H9 (cell line): ENCODE results near the gene UBAC1. TPM values are rescaled to one million over a fixed set of nuclear protein-coding genes. Genes with fewer than 3 reads are reported as not detected.

ENCODE experiments used
- DNase-seq: peaks from one replicate; pipeline ENCODE4 v3.0.0-alpha.2; 2017
- H2AFZ ChIP-seq: one replicate; pipeline ENCODE4 v1.6.1; 2013; ENCODE audit warnings: mild to moderate bottlenecking, low read length, control low read depth, moderate library complexity
- H2AK5ac ChIP-seq: 2 replicates; pipeline ENCODE4 v1.6.1; 2013; ENCODE audit warnings: low read length, control low read depth, mixed read lengths; ENCODE audit not compliant: insufficient read length
- H2BK120ac ChIP-seq: one replicate; pipeline ENCODE4 v1.6.1; 2013; ENCODE audit warnings: low read depth, mild to moderate bottlenecking, low read length, control low read depth, inconsistent platforms; ENCODE audit not compliant: poor library complexity, severe bottlenecking
- H2BK12ac ChIP-seq: 2 replicates; pipeline ENCODE4 v1.6.1; 2013; ENCODE audit warnings: low read length, control low read depth, mixed read lengths, low read depth; ENCODE audit not compliant: insufficient read length
- H2BK15ac ChIP-seq: 2 replicates; pipeline ENCODE4 v1.6.1; 2013; ENCODE audit warnings: low read depth, low read length, control low read depth
- H2BK20ac ChIP-seq: one replicate; pipeline ENCODE4 v1.6.1; 2013; ENCODE audit warnings: low read depth, mild to moderate bottlenecking, low read length, control low read depth, inconsistent platforms; ENCODE audit not compliant: poor library complexity, severe bottlenecking
- H2BK5ac ChIP-seq: 2 replicates; pipeline ENCODE4 v1.6.1; 2013; ENCODE audit warnings: low read length, control low read depth, mixed read lengths; ENCODE audit not compliant: insufficient read length
- H3K14ac ChIP-seq: 2 replicates; pipeline ENCODE4 v1.6.1; 2013; ENCODE audit warnings: low read length, control low read depth; ENCODE audit not compliant: insufficient read depth
- H3K18ac ChIP-seq: 2 replicates; pipeline ENCODE4 v1.6.1; 2013; ENCODE audit warnings: low read depth, mild to moderate bottlenecking, mixed read lengths, low read length, control low read depth; ENCODE audit not compliant: insufficient read length
- H3K23ac ChIP-seq: 2 replicates; pipeline ENCODE4 v1.6.1; 2013; ENCODE audit warnings: low read length, control low read depth, mixed read lengths, low read depth; ENCODE audit not compliant: insufficient read length
- H3K23me2 ChIP-seq: 2 replicates; pipeline ENCODE4 v1.6.1; 2013; ENCODE audit warnings: low read depth, mild to moderate bottlenecking, mixed read lengths, low read length, control low read depth; ENCODE audit not compliant: insufficient read length, poor library complexity, severe bottlenecking
- H3K27ac ChIP-seq: 2 replicates; pipeline ENCODE4 v1.5.1; 2013; ENCODE audit warnings: low read length, control low read depth, mixed read lengths, low read depth; ENCODE audit not compliant: insufficient read length
- H3K27me3 ChIP-seq: 2 replicates; pipeline ENCODE4 v1.6.1; 2013; ENCODE audit warnings: low read length, control low read depth, inconsistent platforms; ENCODE audit not compliant: insufficient read depth
- H3K4ac ChIP-seq: 2 replicates; pipeline ENCODE4 v1.6.1; 2013; ENCODE audit warnings: low read depth, mild to moderate bottlenecking, control low read depth, inconsistent platforms, low read length, moderate library complexity
- H3K4me1 ChIP-seq: 2 replicates; pipeline ENCODE4 v1.6.1; 2013; ENCODE audit warnings: low read length, control low read depth, inconsistent platforms; ENCODE audit not compliant: insufficient read depth
- H3K4me2 ChIP-seq: 2 replicates; pipeline ENCODE4 v1.6.1; 2013; ENCODE audit warnings: low read length, control low read depth, mixed read lengths; ENCODE audit not compliant: insufficient read length, insufficient read depth
- H3K56ac ChIP-seq: 2 replicates; pipeline ENCODE4 v1.6.1; 2013; ENCODE audit warnings: low read depth, mild to moderate bottlenecking, mixed read lengths, low read length, control low read depth; ENCODE audit not compliant: insufficient read length
- H3K79me1 ChIP-seq: 2 replicates; pipeline ENCODE4 v1.6.1; 2013; ENCODE audit warnings: low read depth, mild to moderate bottlenecking, moderate library complexity, low read length, control low read depth, inconsistent platforms; ENCODE audit not compliant: insufficient read depth, poor library complexity, severe bottlenecking
- H3K79me2 ChIP-seq: 2 replicates; pipeline ENCODE4 v1.6.1; 2013; ENCODE audit warnings: low read length, control low read depth, inconsistent platforms; ENCODE audit not compliant: insufficient read depth
- H3K9ac ChIP-seq: 2 replicates; pipeline ENCODE4 v1.6.1; 2013; ENCODE audit warnings: low read length, control low read depth, mixed read lengths; ENCODE audit not compliant: insufficient read length; ENCODE audit errors: extremely low read depth
- H3K9me3 ChIP-seq: one replicate; pipeline ENCODE4 v1.6.1; 2013; ENCODE audit warnings: low read depth, low read length, inconsistent platforms; ENCODE audit not compliant: control insufficient read depth
- H3T11ph ChIP-seq: one replicate; pipeline ENCODE4 v1.6.1; 2013; ENCODE audit warnings: mild to moderate bottlenecking, low read length, control low read depth, inconsistent platforms
- H4K20me1 ChIP-seq: one replicate; pipeline ENCODE4 v1.6.1; 2013; ENCODE audit not compliant: control insufficient read depth, insufficient read length, insufficient read depth
- H4K5ac ChIP-seq: 2 replicates; pipeline ENCODE4 v1.6.1; 2013; ENCODE audit warnings: low read depth, mild to moderate bottlenecking, mixed read lengths, low read length, control low read depth; ENCODE audit not compliant: insufficient read length
- H4K8ac ChIP-seq: replicated peaks from 2 replicates; pipeline ENCODE4 v1.6.1; 2013; ENCODE audit warnings: low read length, control low read depth, mixed read lengths, low read depth; ENCODE audit not compliant: insufficient read length
- H4K91ac ChIP-seq: 2 replicates; pipeline ENCODE4 v1.6.1; 2013; ENCODE audit warnings: low read depth, mild to moderate bottlenecking, moderate library complexity, mixed read lengths, low read length, control low read depth; ENCODE audit not compliant: insufficient read length
- H3K27ac Mint-ChIP-seq, 3 experiments: 2 replicates in 2 of 3; 3 replicates in 1 of 3; pipeline ENCODE4 v1.8.0; 2020 to 2021; ENCODE audit warnings: mixed read lengths in 3 of 3, mild to moderate bottlenecking in 1 of 3, moderate library complexity in 1 of 3
- H3K27me3 Mint-ChIP-seq: 2 replicates; pipeline ENCODE4 v1.8.0; 2021; ENCODE audit warnings: low read depth, mild to moderate bottlenecking, moderate library complexity, mixed read lengths
- H3K36me3 Mint-ChIP-seq, 3 experiments: 2 replicates in 2 of 3; 3 replicates in 1 of 3; pipeline ENCODE4 v1.8.0; 2020 to 2021; ENCODE audit warnings: low read depth in 3 of 3, mixed read lengths in 3 of 3; ENCODE audit not compliant: insufficient read depth in 1 of 3
- H3K4me1 Mint-ChIP-seq, 2 experiments: 2 replicates each; pipeline ENCODE4 v1.8.0; 2020; ENCODE audit warnings: mixed read lengths in 2 of 2
- H3K4me3 Mint-ChIP-seq, 2 experiments: 2 replicates in 1 of 2; 3 replicates in 1 of 2; pipeline ENCODE4 v1.8.0; 2020 to 2021; ENCODE audit warnings: mild to moderate bottlenecking in 2 of 2, mixed read lengths in 2 of 2, moderate library complexity in 1 of 2
- H3K9me3 Mint-ChIP-seq, 2 experiments: 2 replicates in 1 of 2; 3 replicates in 1 of 2; pipeline ENCODE4 v1.8.0; 2020; ENCODE audit warnings: mild to moderate bottlenecking in 2 of 2, mixed read lengths in 2 of 2, moderate library complexity in 1 of 2
- WGBS: extraction: QIAGEN DNeasy Blood & Tissue Kit; methylation state at CpG from one replicate; pipeline ENCODE4 v1.1.7; 2013; ENCODE audit warnings: missing lambda C conversion rate, low lambda C conversion rate, mixed read lengths; ENCODE audit not compliant: insufficient read length; ENCODE audit errors: extremely low coverage; 5-methylcytosine and 5-hydroxymethylcytosine counted together
- total RNA-seq: library from RNA; stranded (reverse); gene quantifications from 2 replicates; pipeline ENCODE4 v1.2.1, GENCODE V29; 2021
- TF ChIP-seq, protein P1 (sequence below): fragments of 200-600 bp; sonication (generic); conservative IDR thresholded peaks from 3 replicates; pipeline ENCODE4 v1.8.0; 2021; ENCODE audit warnings: antibody characterized with exemption, mild to moderate bottlenecking

The UBAC1 gene
- total RNA-seq, 1 experiment from 2014 or later: 47.5 TPM

DNA sequence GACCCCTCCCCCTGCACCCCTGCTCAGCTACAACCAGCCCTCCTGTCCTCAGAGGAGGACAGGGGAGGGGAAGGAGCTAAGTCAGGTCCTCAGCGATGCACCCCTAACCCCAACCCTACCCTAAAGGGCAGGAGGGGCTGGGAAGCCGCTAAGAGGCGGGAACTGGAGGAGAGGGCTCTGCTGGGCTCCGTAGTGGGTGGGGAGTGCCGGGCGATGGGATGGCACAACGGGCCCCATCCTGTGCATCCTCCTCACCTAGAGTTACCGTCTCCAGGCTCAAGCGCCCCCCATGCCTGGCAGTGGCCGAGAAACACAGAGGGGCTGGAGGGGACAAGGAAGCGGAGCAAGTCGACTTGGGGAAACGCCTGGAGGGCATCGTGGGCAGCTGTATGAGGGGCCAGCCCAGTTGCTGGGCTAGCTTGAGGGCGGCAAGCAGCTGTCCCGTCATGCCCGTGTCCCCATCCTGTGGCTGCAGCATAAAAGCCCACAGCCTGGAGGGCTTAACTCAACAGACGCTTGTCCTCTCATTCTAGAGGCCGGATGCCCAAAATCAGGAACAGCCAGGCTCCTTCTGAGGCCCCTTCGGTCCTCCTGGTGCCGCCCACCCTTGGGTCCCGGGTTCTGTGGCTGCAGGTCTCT is 23.0 kb upstream of the UBAC1 start:
- TF ChIP-seq, protein P1, sequence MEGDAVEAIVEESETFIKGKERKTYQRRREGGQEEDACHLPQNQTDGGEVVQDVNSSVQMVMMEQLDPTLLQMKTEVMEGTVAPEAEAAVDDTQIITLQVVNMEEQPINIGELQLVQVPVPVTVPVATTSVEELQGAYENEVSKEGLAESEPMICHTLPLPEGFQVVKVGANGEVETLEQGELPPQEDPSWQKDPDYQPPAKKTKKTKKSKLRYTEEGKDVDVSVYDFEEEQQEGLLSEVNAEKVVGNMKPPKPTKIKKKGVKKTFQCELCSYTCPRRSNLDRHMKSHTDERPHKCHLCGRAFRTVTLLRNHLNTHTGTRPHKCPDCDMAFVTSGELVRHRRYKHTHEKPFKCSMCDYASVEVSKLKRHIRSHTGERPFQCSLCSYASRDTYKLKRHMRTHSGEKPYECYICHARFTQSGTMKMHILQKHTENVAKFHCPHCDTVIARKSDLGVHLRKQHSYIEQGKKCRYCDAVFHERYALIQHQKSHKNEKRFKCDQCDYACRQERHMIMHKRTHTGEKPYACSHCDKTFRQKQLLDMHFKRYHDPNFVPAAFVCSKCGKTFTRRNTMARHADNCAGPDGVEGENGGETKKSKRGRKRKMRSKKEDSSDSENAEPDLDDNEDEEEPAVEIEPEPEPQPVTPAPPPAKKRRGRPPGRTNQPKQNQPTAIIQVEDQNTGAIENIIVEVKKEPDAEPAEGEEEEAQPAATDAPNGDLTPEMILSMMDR: no peak
- H2BK15ac ChIP-seq: no peak overlapping the region
- no peak overlapping the region for H2AFZ ChIP-seq
- no peaks in the 10 kb centered on the region for H3K4me1 ChIP-seq
- Mint-ChIP-seq H3K27ac (no peak overlapping the region), H3K4me1 (peaks cover 3 to 10% of the 10 kb centered on the region in 2 experiments; a peak in 3 of 4 replicates), H3K4me3 (no peak overlapping the region), H3K36me3 (no peaks in the 10 kb centered on the region), H3K9me3 (no peaks in the 10 kb centered on the region), H3K27me3 (no peaks in the 10 kb centered on the region)
- no peak overlapping the region for H3K4ac ChIP-seq
- no peak overlapping the region for H3K18ac ChIP-seq
- H2BK5ac ChIP-seq: no peak overlapping the region
- no peak overlapping the region for H4K91ac ChIP-seq
- no peak for DNase-seq
- H3K79me1 ChIP-seq: no peaks in the 10 kb centered on the region
- no peak overlapping the region for H3T11ph ChIP-seq
- H2BK120ac ChIP-seq: no peak overlapping the region
- no peak overlapping the region for H2AK5ac ChIP-seq
- no peaks in the 10 kb centered on the region for H3K23me2 ChIP-seq
- no CpG with 5 or more reads among the region's 22 CpGs for WGBS
- H4K5ac ChIP-seq: no peak overlapping the region
- no peak overlapping the region for H3K56ac ChIP-seq
- H3K9me3 ChIP-seq: no peaks in the 10 kb centered on the region
- H2BK20ac ChIP-seq: no peak overlapping the region
- H3K79me2 ChIP-seq: no peaks in the 10 kb centered on the region
- H3K27me3 ChIP-seq: no peaks in the 10 kb centered on the region
- H3K4me2 ChIP-seq: no peak overlapping the region
- H4K20me1 ChIP-seq: no peaks in the 10 kb centered on the region
- H3K9ac ChIP-seq: no peak overlapping the region
- H3K27ac ChIP-seq: no peak overlapping the region
- no peak overlapping the region for H2BK12ac ChIP-seq
- H3K23ac ChIP-seq: no peak overlapping the region
- H4K8ac ChIP-seq: no peak overlapping the region
- no peak overlapping the region; the same call in 1 of the 2 replicates for H3K14ac ChIP-seq
